RWPE1 (cell line): ENCODE measurements around the gene SEZ6.

ENCODE experiments used
- CTCF ChIA-PET: fragments of 350-600 bp; sonication (Branson Sonifier 250); formaldehyde crosslinking; extraction: SDS; loops from one replicate; lab custom pipeline; 2021; lab: Yijun Ruan, JAX
- POLR2A ChIA-PET: fragments of 400-600 bp; formaldehyde crosslinking; extraction: SDS; loops from one replicate; lab custom pipeline; 2020; ENCODE audit warnings: antibody characterized with exemption; ENCODE audit not compliant: low non-redundant PET; lab: Yijun Ruan, JAX
- DNase-seq: peaks from one replicate; pipeline ENCODE4 v3.0.0; 2012; ENCODE audit warnings: low spot score
- H3K27ac ChIP-seq: fragments of 450-650 bp; 2 replicates; pipeline ENCODE4 v1.5.1; 2017
- TF ChIP-seq, protein P1 (sequence below): fragments of 450-650 bp; conservative IDR thresholded peaks from 2 replicates; pipeline ENCODE4 v1.5.1; 2017; ENCODE audit warnings: low read depth, mild to moderate bottlenecking

The SEZ6 gene

GRCh38 chr17:29031488-29031887 lies 25.7 kb upstream of the SEZ6 start:
- no peak overlapping the region for H3K27ac ChIP-seq
- no peak for DNase-seq
- TF ChIP-seq, protein P1, sequence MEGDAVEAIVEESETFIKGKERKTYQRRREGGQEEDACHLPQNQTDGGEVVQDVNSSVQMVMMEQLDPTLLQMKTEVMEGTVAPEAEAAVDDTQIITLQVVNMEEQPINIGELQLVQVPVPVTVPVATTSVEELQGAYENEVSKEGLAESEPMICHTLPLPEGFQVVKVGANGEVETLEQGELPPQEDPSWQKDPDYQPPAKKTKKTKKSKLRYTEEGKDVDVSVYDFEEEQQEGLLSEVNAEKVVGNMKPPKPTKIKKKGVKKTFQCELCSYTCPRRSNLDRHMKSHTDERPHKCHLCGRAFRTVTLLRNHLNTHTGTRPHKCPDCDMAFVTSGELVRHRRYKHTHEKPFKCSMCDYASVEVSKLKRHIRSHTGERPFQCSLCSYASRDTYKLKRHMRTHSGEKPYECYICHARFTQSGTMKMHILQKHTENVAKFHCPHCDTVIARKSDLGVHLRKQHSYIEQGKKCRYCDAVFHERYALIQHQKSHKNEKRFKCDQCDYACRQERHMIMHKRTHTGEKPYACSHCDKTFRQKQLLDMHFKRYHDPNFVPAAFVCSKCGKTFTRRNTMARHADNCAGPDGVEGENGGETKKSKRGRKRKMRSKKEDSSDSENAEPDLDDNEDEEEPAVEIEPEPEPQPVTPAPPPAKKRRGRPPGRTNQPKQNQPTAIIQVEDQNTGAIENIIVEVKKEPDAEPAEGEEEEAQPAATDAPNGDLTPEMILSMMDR, result no peak
- ChIA-PET CTCF (no interaction called here), POLR2A (no interaction called here)

DNA sequence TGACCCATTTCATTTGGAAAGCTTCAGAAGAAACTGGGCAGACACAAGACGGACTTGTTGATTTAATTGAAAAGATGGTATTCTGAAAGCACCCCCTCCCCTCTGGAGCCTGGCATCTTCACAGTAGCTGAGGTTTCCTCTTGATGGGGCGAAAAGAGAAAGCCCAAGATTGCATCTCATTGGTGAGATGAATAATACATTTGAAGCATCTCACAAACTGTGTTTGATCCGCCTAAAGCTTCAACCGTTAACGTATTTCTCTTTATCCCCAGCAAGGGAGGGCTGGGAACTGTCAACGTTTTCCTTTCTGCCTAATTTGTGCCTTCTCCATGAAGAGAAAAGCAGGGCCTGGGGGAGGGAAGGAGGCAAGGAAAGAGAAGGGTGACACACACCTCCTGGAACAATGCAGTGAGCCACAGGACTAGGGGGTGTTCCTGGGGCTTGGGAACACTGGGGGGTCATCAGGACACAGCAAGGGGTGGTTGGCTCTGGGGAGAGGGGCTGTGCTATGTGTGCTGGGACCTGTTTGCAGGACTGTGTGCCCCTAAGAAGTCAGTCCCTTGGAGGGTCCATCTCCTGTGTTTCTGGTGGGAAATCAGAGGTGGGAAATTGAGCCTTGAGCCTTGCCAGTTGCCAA lies 18.6 kb upstream of the SEZ6 start:
- POLR2A ChIA-PET, result interaction anchor here (0.6 kb wide), 1 partner anchor 101 kb away, joined by 3 read pairs; no protein-coding TSS in a partner anchor
- TF ChIP-seq, protein P1, result no peak
- no peak overlapping the region for H3K27ac ChIP-seq
- DNase-seq, result no peak
- CTCF ChIA-PET, result interaction anchor here (0.6 kb wide), 1 partner anchor 62 kb away, joined by 5 read pairs; no protein-coding TSS in a partner anchor

DNA sequence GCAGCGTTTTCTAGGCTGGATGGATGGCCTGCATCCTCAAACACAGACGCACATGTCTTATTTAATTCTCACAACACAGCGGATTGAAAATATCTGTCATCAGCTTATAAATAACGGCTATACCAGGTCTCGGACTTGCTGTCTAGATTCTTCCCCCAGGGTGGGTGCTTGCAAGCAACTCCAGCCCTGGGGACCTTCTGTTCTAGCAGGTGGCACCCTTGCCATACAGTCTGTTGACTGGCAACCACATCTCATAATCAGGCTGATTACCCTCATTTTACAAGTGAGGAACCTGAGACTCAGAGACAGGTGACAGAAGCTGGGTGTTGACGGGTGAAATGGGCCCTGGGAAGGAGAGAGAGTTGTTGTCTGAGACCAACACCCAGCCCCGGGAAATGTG lies 16.2 kb upstream of the SEZ6 start:
- no peak for DNase-seq
- ChIA-PET CTCF (interaction anchor here (0.8 kb wide), 1 partner anchor 88 kb away, joined by 4 read pairs; no protein-coding TSS in a partner anchor), POLR2A (no interaction called here)
- H3K27ac ChIP-seq, result no peak overlapping the region
- TF ChIP-seq, protein P1, result no peak

- POLR2A ChIA-PET, result no interaction called here
- no peak overlapping the region for H3K27ac ChIP-seq
- CTCF ChIA-PET, result no interaction called here
- DNase-seq, result no peak
- TF ChIP-seq, protein P1, result no peak
These were observed 15.4 kb upstream of the SEZ6 start for GRCh38 chr17:29021226-29021625.

DNA sequence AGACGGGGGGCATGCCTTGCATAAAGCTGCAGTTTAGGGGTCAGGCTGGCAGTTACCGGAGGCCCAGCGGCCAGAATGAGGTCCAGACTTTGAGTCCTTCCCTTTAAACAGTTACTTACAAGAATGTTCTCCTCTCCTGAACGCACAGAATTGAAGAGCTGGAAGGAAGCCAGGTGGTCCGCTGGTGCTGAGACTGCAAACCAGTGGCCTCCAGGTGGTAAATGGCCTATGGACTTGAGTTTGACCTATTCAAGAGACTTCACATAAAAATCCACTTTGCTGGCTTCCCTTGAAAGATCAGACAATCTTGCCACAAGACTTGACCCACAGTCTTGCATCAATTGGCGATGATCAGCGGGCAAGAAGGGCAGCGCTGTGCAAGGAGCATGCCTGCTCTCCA lies 14.7 kb upstream of the SEZ6 start:
- ChIA-PET POLR2A (no interaction called here), CTCF (interaction anchor here (0.7 to 1.3 kb wide), 4 partner anchors 55 to 91 kb away, joined by 3 to 7 read pairs (median 3); no protein-coding TSS in a partner anchor)
- TF ChIP-seq, protein P1, result no peak
- DNase-seq, result no peak
- H3K27ac ChIP-seq, result no peak overlapping the region

GRCh38 chr17:29019475-29020181 lies 13.8 kb upstream of the SEZ6 start:
- TF ChIP-seq, protein P1, result no peak
- ChIA-PET CTCF (interaction anchor here (0.7 to 1.3 kb wide), 4 partner anchors 54 to 92 kb away, joined by 3 to 7 read pairs (median 3); no protein-coding TSS in a partner anchor), POLR2A (no interaction called here)
- no peak overlapping the region for H3K27ac ChIP-seq
- DNase-seq, result no peak
